Sigmoid colon (tissue), 7 donors: ENCODE measurements around the gene CFAP99. TPM values are rescaled to one million over a fixed set of nuclear protein-coding genes. Genes with fewer than 3 reads are reported as not detected.
A peak's percentile ranks its signal among the peaks of the same experiment; 100 is the strongest.
"Not testable (repeated sequence)": the region's sequence is repeated elsewhere in the genome, so short reads cannot be mapped to it uniquely, and the experiment has no call there.

Source experiments
- DNase-seq: peaks from one replicate; pipeline ENCODE4 v3.0.0-alpha.2; 2019
- H3K27ac ChIP-seq, 4 donors: fragments of 200-600 bp; sonication (generic); one replicate each; pipeline ENCODE4 v1.5.1; 2016 to 2019; ENCODE audit warnings: mild to moderate bottlenecking in 1 of 4
- H3K27me3 ChIP-seq, 3 donors: fragments of 200-600 bp; sonication (generic); one replicate each; pipeline ENCODE4 v1.5.1; 2019; ENCODE audit warnings: mild to moderate bottlenecking in 1 of 3
- H3K36me3 ChIP-seq, 4 donors: fragments of 200-600 bp; sonication (generic); one replicate each; pipeline ENCODE4 v1.5.1; 2016 to 2019
- H3K4me1 ChIP-seq, 4 donors: fragments of 200-600 bp; sonication (generic); one replicate each; pipeline ENCODE4 v1.5.1; 2017 to 2019
- H3K4me3 ChIP-seq, 4 donors: fragments of 200-600 bp; sonication (generic); one replicate each; pipeline ENCODE4 v1.5.1; 2017 to 2019; ENCODE audit warnings: mild to moderate bottlenecking in 2 of 4, moderate library complexity in 1 of 4
- H3K9me3 ChIP-seq, 4 donors: fragments of 200-600 bp in 3 of 4; sonication (generic) in 3 of 4; one replicate each; pipeline versions ENCODE4 v1.5.1 to v1.6.1; 2013 to 2019
- CTCF ChIP-seq, 4 experiments: fragments of 450-650 bp in 3 of 4; fragments of 200-600 bp in 1 of 4; IDR thresholded peaks; one replicate each; pipeline ENCODE4 v1.5.1; 2016 to 2019; ENCODE audit warnings: antibody characterized with exemption in 4 of 4, mild to moderate bottlenecking in 3 of 4, moderate library complexity in 2 of 4
- EP300 ChIP-seq, 4 donors: sonication (generic); formaldehyde crosslinking; IDR thresholded peaks; one replicate each; pipeline ENCODE4 v1.6.1; 2017; ENCODE audit warnings: antibody characterized with exemption in 4 of 4
- POLR2A ChIP-seq, 2 donors: fragments of 450-650 bp; IDR thresholded peaks; one replicate each; pipeline ENCODE4 v1.6.1; 2016; ENCODE audit warnings: antibody characterized with exemption in 2 of 2, mild to moderate bottlenecking in 2 of 2, moderate library complexity in 2 of 2
- POLR2AphosphoS5 ChIP-seq, 4 donors: sonication (generic); formaldehyde crosslinking; IDR thresholded peaks; one replicate each; pipeline ENCODE4 v1.6.1; 2017; ENCODE audit warnings: antibody characterized with exemption in 4 of 4
- WGBS, 2 donors: extraction: QIAGEN DNeasy Blood & Tissue Kit; methylation state at CpG; one replicate each; pipeline ENCODE4 v1.1.7; 2013; 5-methylcytosine and 5-hydroxymethylcytosine counted together
- intact Hi-C: fragments of 100-400 bp; cut with DNase I; formaldehyde crosslinking; loops from one replicate; pipeline ENCODE4 v1.15.1; 2023
- polyA plus RNA-seq, 3 donors: library from polyadenylated mRNA; stranded (reverse); fragments of 200-250 nt; gene quantifications; one replicate each; pipeline ENCODE4 v1.2.3, GENCODE V29; 2013
- total RNA-seq, 4 donors: library from RNA; depleted of rRNA; stranded (reverse); fragments of >200 nt; gene quantifications; one replicate each; pipeline ENCODE4 v1.1.0, GENCODE V29; 2016
- donor health status: healthy with polysubstance abuse.
- donor health status: Bipolar disorder and iron deficiency.
- donor health status: healthy.

CFAP99 gene
- total and polyA plus RNA-seq, 7 donors, result 0.58 TPM; not detected in 6

DNA sequence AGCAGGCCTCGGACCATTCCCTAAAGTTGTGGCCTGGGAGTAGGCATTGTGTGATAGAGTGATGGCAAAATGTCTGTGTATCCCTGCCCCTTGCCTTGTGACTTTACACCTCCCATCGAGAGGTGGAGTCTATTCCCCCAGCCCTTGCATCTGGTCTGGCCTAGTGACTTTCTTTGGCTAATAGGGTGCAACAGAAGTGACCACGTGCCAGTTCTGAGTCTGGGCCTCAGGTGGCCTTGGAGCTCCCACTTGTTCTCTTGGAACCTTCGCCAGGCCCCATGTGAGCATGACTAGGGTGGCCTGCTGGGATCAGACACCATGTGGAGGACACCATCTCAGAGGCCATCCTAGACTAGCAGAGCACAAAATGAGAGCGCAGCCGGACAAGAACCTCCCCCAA lies 46.3 kb downstream of the CFAP99 start:
- Histone ChIP-seq H3K4me3 (no peak overlapping the region), H3K36me3 (no peaks in the 10 kb centered on the region), H3K9me3 (no peaks in the 10 kb centered on the region), H3K4me1 (peaks cover 0 to 34% (median 28%) of the 10 kb centered on the region in 4 donors), H3K27ac (no peak overlapping the region), H3K27me3 (no peaks in the 10 kb centered on the region)
- WGBS, 2 donors, result 91 to 93% methylated on average over 6 of the region's 6 CpGs
- intact Hi-C loops, result loop anchor here (5.0 kb wide), 2 partner anchors 48 to 292 kb away; partner anchors contain the start of genes CFAP99, TNIP2 and ZFYVE28
- no peak for TF ChIP-seq POLR2A (IDR thresholded peaks at IDR 0.05)
- no peak for TF ChIP-seq EP300 (IDR thresholded peaks at IDR 0.05)
- TF ChIP-seq POLR2AphosphoS5 (IDR thresholded peaks at IDR 0.05), result no peak
- TF ChIP-seq CTCF (IDR thresholded peaks at IDR 0.05), result no peak
- no peak for DNase-seq

DNA sequence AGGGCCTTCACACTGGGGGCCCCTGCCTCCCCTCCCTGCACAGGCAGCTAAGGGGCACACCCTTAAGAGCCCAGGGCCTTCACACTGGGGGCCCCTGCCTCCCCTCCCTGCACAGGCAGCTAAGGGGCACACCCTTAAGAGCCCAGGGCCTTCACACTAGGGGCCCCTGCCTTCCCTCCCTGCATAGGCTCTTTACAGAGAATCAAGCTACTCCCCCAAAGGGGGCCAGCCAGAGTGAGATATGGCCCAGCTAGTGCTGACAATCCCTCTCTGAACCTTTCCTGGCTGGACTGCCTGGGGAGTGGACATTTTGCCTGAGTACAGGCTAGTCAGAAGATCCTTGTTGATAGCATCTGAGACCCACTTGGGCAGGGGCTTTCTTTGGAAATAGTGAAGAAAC lies 46.8 kb downstream of the CFAP99 start:
- H3K9me3 ChIP-seq, DNase-seq, H3K4me3 ChIP-seq, H3K27me3 ChIP-seq, H3K27ac ChIP-seq, H3K36me3 ChIP-seq: not testable (repeated sequence)
- intact Hi-C loops, result loop anchor here (5.0 kb wide), 2 partner anchors 48 to 292 kb away; partner anchors contain the start of genes CFAP99, TNIP2 and ZFYVE28
- peaks cover 0 to 39% (median 33%) of the 10 kb centered on the region in 4 donors for H3K4me1 ChIP-seq

- intact Hi-C loops, result loop anchor here (2.0 to 5.0 kb wide), 5 partner anchors 51 to 460 kb away; partner anchors contain the start of genes CFAP99, FAM193A, MXD4 and NELFA
- Histone ChIP-seq H3K4me1 (peaks cover 0 to 34% (median 27%) of the 10 kb centered on the region in 4 donors), H3K27ac (peak within 1 kb of the TSS; percentile 89 to 98 (median 94)), H3K9me3 (no peaks in the 10 kb centered on the region), H3K27me3 (no peaks in the 10 kb centered on the region), H3K4me3 (peak within 1 kb of the TSS; percentile 84 to 93 (median 86)), H3K36me3 (peaks cover 0 to 23% (median 0%) of the 10 kb centered on the region in 4 donors)
- DNase-seq, result peak; percentile 98
- WGBS, 2 donors, result 0% methylated on average over 74 of the region's 74 CpGs
- peak in 1 of 2 donors; percentile 56 for TF ChIP-seq POLR2A (IDR thresholded peaks at IDR 0.05)
- no peak for TF ChIP-seq EP300 (IDR thresholded peaks at IDR 0.05)
- TF ChIP-seq CTCF (IDR thresholded peaks at IDR 0.05), result no peak
- TF ChIP-seq POLR2AphosphoS5 (IDR thresholded peaks at IDR 0.05), result peak; percentile 57 to 88 (median 76)
These were observed 49.9 kb downstream of the CFAP99 start, which contains the start of gene RNF4 for GRCh38 chr4:2468456-2469191. Gene RNF4, plus strand, starts transcription at chr4:2469106. Its CDS starts 21,388 bp downstream, at chr4:2490494.

DNA sequence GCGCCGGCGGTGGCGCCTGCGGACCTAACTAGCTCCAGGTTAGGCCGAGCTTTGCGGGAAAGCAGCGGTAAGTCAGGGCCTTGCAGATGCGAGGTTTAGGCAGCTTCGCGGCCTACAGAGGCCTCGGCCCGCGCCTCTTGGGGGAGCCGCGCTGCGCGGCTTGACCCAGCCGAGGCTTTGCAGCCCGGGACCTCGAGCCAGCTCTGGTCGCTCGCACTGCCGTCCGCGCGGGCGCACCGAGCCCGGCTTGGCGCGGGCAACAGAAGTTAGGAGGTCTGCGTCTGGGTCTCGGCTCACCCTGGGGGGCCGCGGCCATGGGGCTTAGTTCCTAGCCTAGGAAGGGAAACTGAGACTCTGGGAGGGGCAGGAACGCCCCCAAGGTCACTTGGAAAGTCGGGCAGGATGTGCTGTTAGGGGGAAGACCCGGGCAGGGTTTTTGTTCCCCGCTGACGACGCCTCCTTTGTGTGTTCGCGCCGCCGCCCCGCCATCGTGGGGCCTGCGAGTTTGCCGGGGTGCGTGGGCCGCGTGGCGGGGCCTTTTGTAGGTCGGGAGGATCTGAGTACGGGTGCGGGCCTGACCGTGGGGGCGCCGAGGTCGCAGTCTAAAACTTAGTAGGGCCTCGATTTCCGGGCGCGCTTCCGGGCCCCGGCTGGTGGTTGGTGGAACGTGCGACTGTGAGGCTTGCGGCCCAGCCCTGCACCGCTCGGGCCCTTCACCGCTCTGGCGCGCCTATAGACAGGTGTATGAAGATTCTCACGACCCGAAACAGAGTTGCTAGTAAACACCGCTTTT lies 50.6 kb downstream of the CFAP99 start:
- peak overlapping the region; percentile 84 to 93 (median 86) for H3K4me3 ChIP-seq
- H3K36me3 ChIP-seq, result peaks cover 0 to 27% (median 0%) of the 10 kb centered on the region in 4 donors
- H3K27ac ChIP-seq, result peak overlapping the region; percentile 89 to 98 (median 94)
- 0% methylated on average over 78 of the region's 78 CpGs for WGBS, 2 donors
- peaks cover 0 to 34% (median 27%) of the 10 kb centered on the region in 4 donors for H3K4me1 ChIP-seq
- TF ChIP-seq POLR2A (IDR thresholded peaks at IDR 0.05) (no peak), CTCF (IDR thresholded peaks at IDR 0.05) (no peak), POLR2AphosphoS5 (IDR thresholded peaks at IDR 0.05) (no peak), EP300 (IDR thresholded peaks at IDR 0.05) (no peak)
- no peaks in the 10 kb centered on the region for H3K27me3 ChIP-seq
- no peak for DNase-seq
- no peaks in the 10 kb centered on the region for H3K9me3 ChIP-seq
- intact Hi-C loops, result loop anchor here (2.0 to 5.0 kb wide), 5 partner anchors 52 to 461 kb away; partner anchors contain the start of genes CFAP99, FAM193A, MXD4 and NELFA

DNA sequence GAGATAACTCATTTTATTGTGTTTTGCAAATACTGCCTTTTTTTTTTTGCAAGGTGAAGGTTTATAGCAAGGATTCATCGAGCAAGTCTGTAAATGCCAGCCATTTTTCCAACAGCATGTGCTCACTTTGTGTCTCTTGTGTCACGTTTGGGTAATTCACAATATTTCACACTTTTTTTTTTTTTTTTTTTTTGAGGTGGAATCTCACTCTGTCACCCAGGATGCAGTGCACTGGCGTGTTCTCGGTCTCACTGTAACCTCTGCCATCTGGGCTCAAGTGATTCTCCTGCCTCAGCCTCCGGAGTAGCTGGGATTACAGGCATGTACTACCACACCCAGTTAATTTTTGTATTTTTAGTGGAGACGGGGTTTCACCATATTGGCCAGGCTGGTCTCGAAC lies 52.0 kb downstream of the CFAP99 start:
- Histone ChIP-seq H3K4me3 (peak overlapping the region in 1 of 4 donors; percentile 93), H3K4me1 (peaks cover 0 to 34% (median 28%) of the 10 kb centered on the region in 4 donors), H3K36me3 (peaks cover 0 to 27% (median 0%) of the 10 kb centered on the region in 4 donors), H3K27me3 (no peaks in the 10 kb centered on the region), H3K9me3 (no peaks in the 10 kb centered on the region), H3K27ac (peak overlapping the region in 2 of 4 donors; percentile 94 to 98)
- 64 to 73% methylated on average over 7 of the region's 7 CpGs for WGBS, 2 donors
- intact Hi-C loops, result no loop called here
- no peak for DNase-seq
- no peak for TF ChIP-seq POLR2AphosphoS5 (IDR thresholded peaks at IDR 0.05)
- no peak for TF ChIP-seq EP300 (IDR thresholded peaks at IDR 0.05)
